Neural cell (in vitro differentiated cells): ENCODE measurements around the gene VPS37C.

Experiments used
- CTCF ChIP-seq: fragments of 450-650 bp; IDR thresholded peaks from 2 replicates; pipeline ENCODE4 v1.5.1; 2014; ENCODE audit warnings: antibody characterized with exemption, mild to moderate bottlenecking, moderate library complexity; ENCODE audit not compliant: poor library complexity, severe bottlenecking
- MXI1 ChIP-seq: fragments of 450-650 bp; conservative IDR thresholded peaks from 2 replicates; pipeline ENCODE4 v1.6.1; 2014; ENCODE audit warnings: antibody characterized with exemption, mild to moderate bottlenecking; ENCODE audit not compliant: poor library complexity, severe bottlenecking
- POLR2AphosphoS5 ChIP-seq: IDR thresholded peaks from 2 replicates; pipeline ENCODE4 v1.6.1; 2012
- SMC3 ChIP-seq: fragments of 450-650 bp; conservative IDR thresholded peaks from 2 replicates; pipeline ENCODE4 v1.6.1; 2014; ENCODE audit warnings: antibody characterized with exemption, mild to moderate bottlenecking, moderate library complexity; ENCODE audit not compliant: poor library complexity

- TF ChIP-seq CTCF (no peak), POLR2AphosphoS5 (no peak), MXI1 (no peak), SMC3 (no peak)
Observed at GRCh38 chr11:61168800-61169199, 7.6 kb upstream of the VPS37C start.
